Keratinocyte (primary cell): ENCODE results near the gene GALT. TPM values are rescaled to one million over a fixed set of nuclear protein-coding genes. Genes with fewer than 3 reads are reported as not detected.

Source experiments
- DNase-seq: peaks from one replicate; pipeline ENCODE4 v3.0.0-alpha.2; 2011; ENCODE audit warnings: low read depth, missing footprints, low spot score
- FAIRE-seq: peaks from 2 replicates; lab custom pipeline; 2011; peaks lifted over from hg19 to GRCh38; lab: Jason Lieb, UNC
- H2AFZ ChIP-seq: 2 replicates; pipeline ENCODE4 v1.6.0; 2012; ENCODE audit warnings: low read length, control low read depth, inconsistent platforms; ENCODE audit not compliant: control insufficient read depth
- H3K27ac ChIP-seq: 2 replicates; pipeline ENCODE4 v1.5.1; 2011; ENCODE audit warnings: low read length; ENCODE audit not compliant: control insufficient read depth, insufficient read depth
- H3K27me3 ChIP-seq: 3 replicates; pipeline ENCODE4 v1.6.0; 2011; ENCODE audit warnings: low read length; ENCODE audit not compliant: control insufficient read depth, insufficient read depth; ENCODE audit errors: extremely low read depth
- H3K36me3 ChIP-seq, 2 experiments: 2 replicates in 1 of 2; 3 replicates in 1 of 2; pipeline ENCODE4 v1.5.1; 2011; ENCODE audit warnings: low read length in 2 of 2, mild to moderate bottlenecking in 1 of 2; ENCODE audit not compliant: control insufficient read depth in 2 of 2, insufficient read depth in 2 of 2; ENCODE audit errors: extremely low read depth in 1 of 2
- H3K4me1 ChIP-seq: 3 replicates; pipeline ENCODE4 v1.5.1; 2011; ENCODE audit warnings: low read length; ENCODE audit not compliant: control insufficient read depth, insufficient read depth; ENCODE audit errors: extremely low read depth
- H3K4me2 ChIP-seq: 3 replicates; pipeline ENCODE4 v1.6.0; 2011; ENCODE audit warnings: low read depth, low read length; ENCODE audit not compliant: control insufficient read depth, insufficient read depth; ENCODE audit errors: extremely low read depth
- H3K4me3 ChIP-seq, 3 experiments: fragments of 200-600 bp in 1 of 3; sonication (generic) in 1 of 3; 2 replicates in 2 of 3; 3 replicates in 1 of 3; pipeline ENCODE4 v1.5.1; 2011 to 2016; ENCODE audit warnings: low read length in 3 of 3, mild to moderate bottlenecking in 3 of 3, control low read depth in 2 of 3, inconsistent platforms in 1 of 3, low read depth in 1 of 3, mixed read lengths in 1 of 3, mixed run types in 1 of 3, moderate library complexity in 1 of 3; ENCODE audit not compliant: control insufficient read depth in 2 of 3, insufficient read depth in 2 of 3; ENCODE audit errors: extremely low read depth in 1 of 3
- H3K79me2 ChIP-seq: 2 replicates; pipeline ENCODE4 v1.6.0; 2012; ENCODE audit warnings: low read length; ENCODE audit not compliant: control insufficient read depth, insufficient read depth
- H3K9ac ChIP-seq: 3 replicates; pipeline ENCODE4 v1.6.0; 2011; ENCODE audit warnings: low read length; ENCODE audit not compliant: control insufficient read depth, insufficient read depth; ENCODE audit errors: extremely low read depth
- H3K9me1 ChIP-seq: 3 replicates; pipeline ENCODE4 v1.6.0; 2011; ENCODE audit warnings: low read length; ENCODE audit not compliant: control insufficient read depth, insufficient read depth; ENCODE audit errors: extremely low read depth
- H3K9me3 ChIP-seq: 2 replicates; pipeline ENCODE4 v1.5.1; 2012; ENCODE audit warnings: low read depth, low read length; ENCODE audit not compliant: control insufficient read depth
- H4K20me1 ChIP-seq: 3 replicates; pipeline ENCODE4 v1.6.0; 2011; ENCODE audit warnings: low read length; ENCODE audit not compliant: control insufficient read depth, insufficient read depth; ENCODE audit errors: extremely low read depth
- CTCF ChIP-seq, 3 experiments: IDR thresholded peaks in 1 of 3; conservative IDR thresholded peaks in 1 of 3; optimal IDR thresholded peaks in 1 of 3; 2 replicates in 2 of 3; 3 replicates in 1 of 3; pipeline versions ENCODE3 to v1.5.1; 2011; ENCODE audit warnings: low read length in 3 of 3, mild to moderate bottlenecking in 3 of 3, moderate library complexity in 2 of 3, control low read depth in 1 of 3, inconsistent platforms in 1 of 3; ENCODE audit not compliant: insufficient read depth in 2 of 3; ENCODE audit errors: extremely low read depth in 1 of 3
- EZH2 ChIP-seq: IDR thresholded peaks from one replicate; pipeline ENCODE4 v1.6.1; 2012; ENCODE audit warnings: inconsistent platforms, mild to moderate bottlenecking, low read length, moderate library complexity
- dilution Hi-C: fragments of 300-500 bp; cut with MboI; formaldehyde crosslinking; loops from one replicate; pipeline ENCODE4 v1.7.0; 2020; ENCODE audit warnings: low sequenced_read_pairs; ENCODE audit not compliant: extremely low pct_ligation_motif_present
- polyA plus RNA-seq, 5 experiments: library from polyadenylated mRNA; depleted of rRNA in 3 of 5; stranded (reverse) in 3 of 5; stranded (forward) in 1 of 5; unstranded in 1 of 5; fragments of >200 nt; gene quantifications; 1 replicate in 1 of 5; 2 replicates in 3 of 5; 3 replicates in 1 of 5; pipeline versions ENCODE4 v1.2.1 to v1.2.3, GENCODE V29; 2011 to 2012; ENCODE audit warnings: missing spikeins in 2 of 5, low read depth in 1 of 5, low replicate concordance in 1 of 5

Gene GALT
- polyA plus RNA-seq, 1 donor (not counting 4 experiments of a cell fraction or from before 2014, with no cell fraction given): 30.8 TPM

GRCh38 chr9:34652602-34653000 lies 6.1 kb downstream of the GALT start:
- Histone ChIP-seq H3K9ac (no peak overlapping the region), H3K4me2 (peak overlapping the region; percentile 92), H4K20me1 (no peaks in the 10 kb centered on the region), H3K79me2 (peaks cover 7% of the 10 kb centered on the region), H2AFZ (no peak overlapping the region), H3K36me3 (peaks cover 7 to 13% of the 10 kb centered on the region in 2 experiments), H3K4me3 (peak overlapping the region in 1 of 3 experiments; percentile 66), H3K27me3 (peaks cover 5% of the 10 kb centered on the region), H3K9me1 (no peaks in the 10 kb centered on the region), H3K27ac (no peak overlapping the region), H3K9me3 (no peaks in the 10 kb centered on the region), H3K4me1 (peaks cover 28% of the 10 kb centered on the region)
- DNase-seq (no peak), FAIRE-seq (no peak)
- TF ChIP-seq EZH2 (no peak), CTCF (optimal IDR thresholded peaks at IDR 0.05 in 1 of 3, IDR thresholded peaks at IDR 0.05 in 1 of 3, conservative IDR thresholded peaks at IDR 0.05 in 1 of 3; ENCODE audit: extremely low read depth in 1 of 3, insufficient read depth in 2 of 3, low read length in 3 of 3) (no peak)
- dilution Hi-C loops: no loop called here

GRCh38 chr9:34653151-34654072 lies 6.9 kb downstream of the GALT start:
- dilution Hi-C loops: no loop called here
- no peak overlapping the region for H3K27ac ChIP-seq
- TF ChIP-seq EZH2 (no peak), CTCF (optimal IDR thresholded peaks at IDR 0.05 in 1 of 3, IDR thresholded peaks at IDR 0.05 in 1 of 3, conservative IDR thresholded peaks at IDR 0.05 in 1 of 3; ENCODE audit: extremely low read depth in 1 of 3, insufficient read depth in 2 of 3, low read length in 3 of 3) (no peak)
- peaks cover 5% of the 10 kb centered on the region for H3K27me3 ChIP-seq
- no peak overlapping the region for H3K4me2 ChIP-seq
- H3K4me3 ChIP-seq: no peak overlapping the region
- FAIRE-seq (no peak), DNase-seq (no peak)
- H3K4me1 ChIP-seq: peaks cover 19% of the 10 kb centered on the region
- no peak overlapping the region for H2AFZ ChIP-seq
- peaks cover 2% of the 10 kb centered on the region for H3K79me2 ChIP-seq
- H3K36me3 ChIP-seq: peaks cover 2 to 13% of the 10 kb centered on the region in 2 experiments
- H3K9ac ChIP-seq: no peak overlapping the region
- H4K20me1 ChIP-seq: no peaks in the 10 kb centered on the region
- no peaks in the 10 kb centered on the region for H3K9me3 ChIP-seq
- no peaks in the 10 kb centered on the region for H3K9me1 ChIP-seq
